ENCODE data around the gene FAM156B.
"Not testable (repeated sequence)": the region's sequence is repeated elsewhere in the genome, so short reads cannot be mapped to it uniquely, and the experiment has no call there.

Gene FAM156B

DNA sequence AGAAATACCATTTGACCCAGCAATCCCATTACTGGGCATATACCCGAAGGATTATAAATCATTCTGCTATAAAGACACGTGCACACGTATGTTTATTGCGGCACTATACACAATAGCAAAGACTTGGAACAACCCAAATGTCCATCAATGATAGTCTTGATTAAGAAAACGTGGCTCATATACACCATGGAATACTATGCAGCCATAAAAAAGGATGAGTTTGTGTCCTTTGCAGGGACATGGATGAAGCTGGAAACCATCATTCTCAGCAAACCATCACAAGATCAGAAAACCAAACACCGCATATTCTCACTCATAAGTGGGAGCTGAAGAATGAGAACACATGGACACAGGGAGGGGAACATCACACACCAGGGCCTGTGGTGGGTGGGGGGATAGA, 33.1 kb downstream of the FAM156B start:
- DNase-seq, result not testable (repeated sequence)

DNA sequence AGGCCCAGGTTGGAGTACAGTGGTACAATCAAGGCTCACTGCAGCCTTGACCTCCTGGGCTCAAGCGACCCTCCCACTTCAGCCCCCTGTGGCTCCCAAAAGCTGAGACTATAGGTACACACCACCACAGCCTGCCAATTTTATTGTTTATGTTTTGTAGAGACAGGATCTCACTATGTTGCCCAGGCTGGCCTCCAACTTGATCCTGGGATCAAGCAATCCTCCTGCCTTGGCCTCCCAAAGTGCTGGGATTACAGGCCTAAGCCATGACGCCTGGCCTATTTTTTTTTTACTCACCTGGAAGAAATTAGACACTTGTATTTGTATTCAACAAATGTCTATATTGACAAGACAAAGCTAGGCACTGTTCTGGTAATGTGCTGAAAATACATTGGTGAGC, 36.1 kb downstream of the FAM156B start:
- no peak for DNase-seq

DNA sequence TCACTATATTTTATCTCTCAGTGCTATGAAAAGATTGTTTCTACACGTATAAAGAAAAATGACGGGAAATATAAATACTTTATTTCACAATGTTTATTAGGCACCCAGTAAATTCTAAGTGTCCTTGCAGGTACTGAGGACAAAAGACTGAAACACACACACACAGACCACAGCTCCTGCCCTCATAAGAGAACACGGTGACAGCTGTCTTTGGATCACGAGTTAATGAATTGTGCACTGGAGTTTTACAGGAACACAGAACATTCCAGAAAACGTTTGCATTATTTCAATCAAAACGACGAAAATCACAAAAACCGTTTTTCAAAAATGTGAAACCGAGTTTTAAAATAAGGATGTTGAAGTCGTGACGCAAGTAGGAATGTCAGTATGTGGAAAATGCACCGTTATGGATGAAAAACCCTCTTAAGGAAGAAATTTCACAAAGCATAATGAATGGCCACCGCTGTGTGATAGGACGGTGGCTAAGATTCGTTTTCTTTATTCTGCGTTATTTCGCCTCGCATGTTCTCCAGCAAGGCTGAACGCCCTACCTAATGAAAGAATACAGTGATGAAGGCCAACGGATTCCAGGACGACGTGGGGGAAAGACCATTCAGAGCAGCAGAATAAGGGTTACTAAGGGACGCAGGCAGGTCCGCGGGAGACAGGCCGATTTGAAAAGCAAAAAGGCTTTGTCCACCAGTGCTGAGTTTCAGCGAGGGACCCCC, 37.0 kb downstream of the FAM156B start:
- no peak for DNase-seq

DNA sequence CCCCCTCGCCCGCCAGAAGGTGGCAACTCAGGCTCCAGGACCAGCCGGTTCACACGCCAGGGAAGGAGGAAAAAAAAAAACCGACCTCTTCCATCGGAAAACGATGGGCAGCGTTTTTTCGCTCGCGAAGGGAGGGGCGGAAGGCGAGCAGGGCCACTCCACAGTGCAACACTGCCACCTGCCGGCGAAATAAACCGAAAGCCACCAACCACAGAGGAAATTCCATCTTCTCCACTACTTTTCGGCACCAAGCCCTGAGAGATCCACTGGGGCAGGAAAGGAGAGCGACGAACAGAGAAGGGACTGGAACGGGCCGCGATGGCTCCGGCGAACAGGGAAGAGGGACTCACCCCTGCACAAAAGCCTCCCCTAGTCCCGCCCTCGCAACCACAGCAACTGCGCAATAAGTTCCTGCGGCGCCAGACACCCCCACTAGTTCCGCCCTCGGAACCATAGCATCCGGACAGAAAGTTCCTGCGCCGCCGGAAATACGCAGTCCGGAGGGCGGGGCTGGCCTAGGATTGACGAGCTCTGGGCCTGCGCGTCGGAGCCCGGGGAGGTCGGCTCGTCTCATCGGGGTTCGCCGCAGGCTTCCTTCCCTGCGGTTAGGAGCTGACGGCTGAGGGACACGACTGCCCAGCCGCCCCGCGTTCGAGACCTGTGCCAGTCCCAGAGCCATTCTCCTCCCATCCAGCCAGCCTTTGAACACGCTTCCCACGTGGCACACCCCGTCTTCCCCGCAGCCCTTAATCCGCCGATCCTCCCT, 37.8 kb downstream of the FAM156B start:
- DNase-seq, result peak; percentile 81

DNA sequence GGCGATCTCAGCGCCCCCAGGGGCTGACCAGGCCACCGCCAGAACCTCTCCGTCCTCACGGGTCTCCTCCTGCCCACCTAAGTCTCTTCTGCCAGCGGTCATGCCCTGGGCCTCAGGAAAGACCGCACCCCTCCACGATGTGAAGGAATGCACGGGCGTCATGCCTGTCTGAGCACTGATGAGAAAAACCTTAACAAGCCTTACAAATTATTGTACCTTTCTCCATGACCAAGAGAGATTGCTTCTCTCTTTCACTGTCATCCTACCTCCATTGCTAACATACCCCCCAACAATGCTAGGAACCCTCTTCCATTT, 38.3 kb downstream of the FAM156B start:
- not testable (repeated sequence) for DNase-seq

DNA sequence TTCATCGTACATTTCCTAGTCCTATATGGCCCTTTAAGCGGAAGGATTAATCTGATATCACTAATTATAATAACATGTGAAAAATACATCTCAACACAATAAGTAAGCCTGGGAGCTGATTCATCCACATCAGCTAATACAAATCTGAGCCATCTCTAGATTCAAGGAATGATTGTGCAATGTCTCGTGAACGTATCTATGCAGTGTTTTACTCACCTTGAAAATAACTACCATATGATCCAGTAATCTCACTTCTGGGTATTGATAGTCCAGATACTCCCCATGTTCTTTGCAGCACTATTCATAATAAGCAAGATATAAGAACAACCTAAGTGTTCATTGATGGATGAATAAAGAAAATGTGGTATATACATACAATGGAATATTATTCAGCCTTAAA, 43.6 kb downstream of the FAM156B start:
- DNase-seq, result not testable (repeated sequence)

DNA sequence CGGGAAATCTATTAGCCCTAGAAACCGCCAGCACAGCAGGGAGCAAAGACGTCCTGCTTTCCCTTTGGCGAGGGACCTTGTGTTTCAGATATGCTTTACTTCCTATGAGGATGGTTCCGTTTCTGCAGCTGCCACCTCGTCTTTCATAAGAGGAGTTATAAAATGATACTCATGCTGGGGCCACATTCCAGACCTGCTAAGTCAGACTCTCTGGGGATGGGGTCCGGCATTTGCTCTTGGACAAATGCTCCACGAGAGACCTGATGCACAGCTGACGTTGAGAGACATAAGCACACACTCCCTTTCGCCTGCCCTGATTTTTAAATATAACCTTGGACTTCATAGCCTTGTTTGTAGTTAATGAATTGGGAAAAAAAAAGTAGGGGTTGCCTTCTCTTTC, 44.6 kb downstream of the FAM156B start:
- not testable (repeated sequence) for DNase-seq

DNA sequence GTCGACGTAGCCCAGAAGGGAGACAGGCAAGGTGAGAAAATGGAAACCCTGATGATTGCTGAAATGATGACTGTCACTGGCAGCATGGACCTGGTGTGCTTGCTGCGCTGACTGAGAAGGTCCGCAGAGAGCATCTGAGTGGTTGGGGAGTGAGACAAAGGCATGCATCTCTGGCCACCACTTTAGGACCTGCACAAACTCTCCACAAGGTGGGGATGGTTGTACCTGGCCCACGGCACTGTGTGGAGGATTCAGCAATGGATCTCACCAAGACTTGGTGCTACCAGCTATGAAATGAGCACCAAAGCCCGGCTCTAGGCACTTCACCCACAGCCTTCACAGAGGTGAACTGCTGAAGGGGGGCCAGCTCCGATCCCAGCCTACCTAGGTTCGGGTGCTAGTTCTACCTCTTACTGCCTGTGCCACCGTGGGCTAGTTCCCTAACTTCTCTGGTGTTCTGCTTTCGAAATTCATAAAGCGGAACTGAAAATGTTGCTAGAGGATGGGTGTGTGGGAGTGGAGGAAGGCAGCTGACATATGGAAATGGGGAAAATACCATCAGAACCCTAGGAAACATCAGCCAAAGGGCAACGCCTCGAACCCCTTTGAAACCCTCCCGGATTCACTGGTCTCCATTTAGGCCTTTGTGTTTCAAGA, 48.8 kb downstream of the FAM156B start:
- not testable (repeated sequence) for DNase-seq

DNA sequence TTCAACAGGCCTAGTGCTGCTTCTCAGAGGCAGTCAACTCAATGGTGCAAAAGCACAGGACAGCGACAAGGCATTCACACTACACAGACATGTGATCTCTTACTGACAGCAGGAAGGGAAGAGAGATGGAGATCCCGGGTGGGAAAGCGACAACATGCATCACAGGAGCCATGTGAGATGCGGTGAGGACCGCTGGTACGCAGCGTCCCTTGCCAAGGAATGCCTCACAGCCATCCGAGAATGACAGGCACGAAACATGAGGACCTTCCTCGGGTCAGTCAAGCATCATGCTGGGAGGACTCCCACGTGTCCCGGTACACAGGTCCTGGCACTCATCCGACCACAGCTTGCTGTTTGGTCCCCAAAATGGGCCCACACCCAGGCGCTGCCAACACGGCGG, 50.4 kb downstream of the FAM156B start:
- DNase-seq, result not testable (repeated sequence)

DNA sequence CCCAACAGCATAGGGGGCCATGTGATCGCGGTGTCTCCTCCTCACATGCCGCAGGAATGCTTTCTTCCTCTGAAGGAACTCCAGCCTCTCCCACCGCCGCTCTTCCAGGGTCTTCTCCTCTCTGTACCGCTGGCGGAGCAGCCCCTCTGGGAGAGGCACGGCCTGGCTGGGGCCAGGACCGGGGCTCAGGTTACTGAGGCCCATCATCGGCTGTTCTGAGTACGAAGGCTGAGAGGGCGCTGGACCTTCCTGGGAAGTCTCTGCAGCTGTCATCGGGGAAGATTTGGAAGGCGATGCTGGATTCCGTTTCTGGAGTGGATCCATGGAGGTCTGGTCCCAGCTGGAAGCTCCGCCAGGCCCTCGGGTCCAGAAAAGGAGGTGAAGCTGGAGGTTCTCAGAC, 51.1 kb downstream of the FAM156B start:
- DNase-seq, result not testable (repeated sequence)

DNA sequence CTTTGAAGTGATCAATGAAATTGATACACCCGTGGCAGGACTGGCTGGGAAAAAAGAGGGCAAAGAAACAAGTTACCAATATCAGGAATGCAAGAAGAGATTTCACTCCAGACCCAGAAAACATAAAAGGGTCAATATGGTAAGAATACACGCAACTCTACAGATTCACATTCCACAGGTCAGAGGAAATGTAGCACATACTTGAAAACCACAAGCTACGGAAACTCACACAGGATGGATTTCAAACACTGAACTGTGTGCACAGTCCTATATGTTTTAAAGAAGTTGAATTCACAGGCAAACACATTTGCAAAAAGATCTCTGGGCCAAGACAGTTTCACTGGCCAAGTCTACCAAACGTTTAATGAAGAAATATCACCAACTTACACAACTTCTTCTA, 52.2 kb downstream of the FAM156B start:
- DNase-seq, result not testable (repeated sequence)

DNA sequence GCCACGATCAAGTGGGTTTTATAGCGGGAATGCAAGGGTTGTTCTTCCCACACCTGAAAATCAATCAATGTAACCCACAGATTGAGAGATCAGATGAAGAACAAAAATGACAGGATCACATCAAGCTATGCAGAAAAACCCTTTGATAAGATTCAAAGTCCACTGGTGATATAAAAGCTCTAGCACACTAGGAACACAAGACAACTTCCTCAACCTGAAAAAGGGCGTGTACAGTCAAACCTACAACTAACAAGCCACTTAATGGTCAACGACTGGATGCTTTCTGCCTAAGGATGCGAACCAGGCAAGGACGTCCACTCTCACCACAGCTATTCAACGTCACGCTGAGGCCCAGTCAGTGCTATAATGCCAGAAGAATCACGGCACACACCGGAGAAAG, 52.8 kb downstream of the FAM156B start:
- DNase-seq, result not testable (repeated sequence)

Measured in DMS79 treated with DMSO at 0.1 percent for 48 hours (cell line).